A673 (cell line): ENCODE data around the gene PAPOLB. TPM values are rescaled to one million over a fixed set of nuclear protein-coding genes. Genes with fewer than 3 reads are reported as not detected.

Experiments used
- BruUV-seq: library from RNA; stranded (reverse); fragments of 400-500 nt; replicated peaks from 2 replicates; lab custom pipeline; 2021; lab: Mats Ljungman, UMichigan
- CTCF ChIA-PET: fragments of 300-600 bp; sonication (Branson Sonifier 250); formaldehyde crosslinking; loops from one replicate; lab custom pipeline; 2022; ENCODE audit warnings: antibody characterized with exemption; lab: Charles Lee
- POLR2A ChIA-PET: fragments of 300-600 bp; sonication (Branson Sonifier 250); formaldehyde crosslinking; loops from one replicate; lab custom pipeline; 2022; ENCODE audit warnings: antibody characterized with exemption; ENCODE audit not compliant: low non-redundant PET; lab: Charles Lee
- DNase-seq: peaks from one replicate; pipeline ENCODE4 v3.0.0-alpha.2; 2015; ENCODE audit warnings: low spot score
- H3K27ac ChIP-seq: fragments of 200-600 bp; sonication (generic); 2 replicates; pipeline ENCODE4 v1.5.1; 2016; ENCODE audit warnings: mixed run types, low read depth, mild to moderate bottlenecking, mixed read lengths, antibody characterized with exemption, low read length; ENCODE audit not compliant: poor library complexity, severe bottlenecking
- H3K27me3 ChIP-seq: fragments of 200-600 bp; sonication (generic); replicated peaks from 2 replicates; pipeline ENCODE4 v1.6.1; 2017; ENCODE audit warnings: mixed run types, low read depth, mild to moderate bottlenecking, mixed read lengths, antibody characterized with exemption, low read length; ENCODE audit not compliant: insufficient read depth, poor library complexity
- H3K36me3 ChIP-seq: fragments of 200-600 bp; sonication (generic); 2 replicates; pipeline ENCODE4 v1.6.1; 2016; ENCODE audit warnings: mixed run types, mild to moderate bottlenecking, mixed read lengths, antibody characterized with exemption, low read length; ENCODE audit not compliant: insufficient read depth, poor library complexity, severe bottlenecking
- H3K4me1 ChIP-seq: fragments of 200-600 bp; sonication (generic); 2 replicates; pipeline ENCODE4 v1.6.1; 2017; ENCODE audit warnings: mixed run types, mild to moderate bottlenecking, mixed read lengths, antibody characterized with exemption, low read length; ENCODE audit not compliant: insufficient read depth, poor library complexity, severe bottlenecking
- H3K4me3 ChIP-seq: fragments of 200-600 bp; sonication (generic); 2 replicates; pipeline ENCODE4 v1.5.1; 2016; ENCODE audit warnings: low read depth, mixed run types, mild to moderate bottlenecking, mixed read lengths, low read length; ENCODE audit not compliant: poor library complexity, severe bottlenecking
- H3K9me3 ChIP-seq: fragments of 200-600 bp; sonication (generic); 2 replicates; pipeline ENCODE4 v1.6.1; 2016; ENCODE audit warnings: mixed run types, low read depth, mild to moderate bottlenecking, mixed read lengths, antibody characterized with exemption, low read length; ENCODE audit not compliant: poor library complexity, severe bottlenecking
- CTCF ChIP-seq: fragments of 300-800, 200-600 bp; sonication (generic); conservative IDR thresholded peaks from 2 replicates; pipeline ENCODE4 v1.5.1; 2017; ENCODE audit warnings: low read depth, mild to moderate bottlenecking, antibody characterized with exemption, low read length, moderate library complexity, mixed read lengths
- EZH2 ChIP-seq: fragments of 200-600 bp; sonication (generic); IDR thresholded peaks from 2 replicates; pipeline ENCODE4 v1.6.1; 2017; ENCODE audit warnings: borderline replicate concordance, low read depth, mild to moderate bottlenecking, mixed read lengths, antibody characterized with exemption, low read length; ENCODE audit not compliant: poor library complexity, severe bottlenecking
- intact Hi-C: fragments of 100-400 bp; cut with micrococcal nuclease; formaldehyde crosslinking; loops from one replicate; pipeline ENCODE4 v1.10.0; 2022; ENCODE audit not compliant: unreplicated experiment
- total RNA-seq: library from RNA; stranded (reverse); gene quantifications from 2 replicates; pipeline ENCODE4 v1.2.3, GENCODE V29; 2021

The PAPOLB gene
- total RNA-seq, 1 experiment from 2014 or later, result 0.17 TPM

GRCh38 chr7:4884164-4884563, 22.3 kb upstream of the PAPOLB start:
- ChIA-PET POLR2A (no interaction called here), CTCF (interaction anchor here (1.2 to 1.8 kb wide), 7 partner anchors 10 to 149 kb away, joined by 3 to 9 read pairs (median 5); no protein-coding TSS in a partner anchor)
- BruUV-seq, result no TSS peak
- no peaks in the 10 kb centered on the region for H3K9me3 ChIP-seq
- DNase-seq, result no peak
- no peak for TF ChIP-seq CTCF
- TF ChIP-seq EZH2, result no peak
- H3K4me3 ChIP-seq, result no peak overlapping the region
- no peaks in the 10 kb centered on the region for H3K4me1 ChIP-seq
- no peaks in the 10 kb centered on the region for H3K36me3 ChIP-seq
- H3K27ac ChIP-seq, result no peak overlapping the region
- intact Hi-C loops, result no loop called here
- no peaks in the 10 kb centered on the region for H3K27me3 ChIP-seq

- TF ChIP-seq EZH2 (no peak), CTCF (peak; percentile 89)
- ChIA-PET CTCF (interaction anchor here (0.6 to 1.8 kb wide), 10 partner anchors 11 to 1886 kb away, joined by 3 to 9 read pairs (median 4); no protein-coding TSS in a partner anchor), POLR2A (no interaction called here)
- H3K9me3 ChIP-seq, result no peaks in the 10 kb centered on the region
- no peaks in the 10 kb centered on the region for H3K4me1 ChIP-seq
- BruUV-seq, result no TSS peak
- no peaks in the 10 kb centered on the region for H3K27me3 ChIP-seq
- intact Hi-C loops, result no loop called here
- peak within 1 kb of the TSS; percentile 65 for H3K27ac ChIP-seq
- H3K36me3 ChIP-seq, result no peaks in the 10 kb centered on the region
- DNase-seq, result peak; percentile 94
- peak within 1 kb of the TSS; percentile 72 for H3K4me3 ChIP-seq
Observed at GRCh38 chr7:4883372-4884144, 21.7 kb upstream of the PAPOLB start, which contains the start of gene RADIL. TSS of gene RADIL (minus strand) at chr7:4883716. CDS start at chr7:4878139, 5,577 bp downstream.

GRCh38 chr7:4883033-4883371, 21.2 kb upstream of the PAPOLB start:
- DNase-seq, result no peak
- no peak for TF ChIP-seq CTCF
- no peak for TF ChIP-seq EZH2
- Histone ChIP-seq H3K27me3 (no peaks in the 10 kb centered on the region), H3K27ac (peak overlapping the region; percentile 65), H3K4me1 (no peaks in the 10 kb centered on the region), H3K9me3 (no peaks in the 10 kb centered on the region), H3K36me3 (no peaks in the 10 kb centered on the region), H3K4me3 (peak overlapping the region; percentile 72)
- POLR2A ChIA-PET, result no interaction called here
- BruUV-seq, result no TSS peak
- CTCF ChIA-PET, result interaction anchor here (0.6 to 1.8 kb wide), 9 partner anchors 12 to 1886 kb away, joined by 3 to 9 read pairs (median 5); no protein-coding TSS in a partner anchor
- intact Hi-C loops, result no loop called here
